ENCODE data around the gene UNC13B.
"Not testable (repeated sequence)": the region's sequence is repeated elsewhere in the genome, so short reads cannot be mapped to it uniquely, and the experiment has no call there.

Gene UNC13B

DNA sequence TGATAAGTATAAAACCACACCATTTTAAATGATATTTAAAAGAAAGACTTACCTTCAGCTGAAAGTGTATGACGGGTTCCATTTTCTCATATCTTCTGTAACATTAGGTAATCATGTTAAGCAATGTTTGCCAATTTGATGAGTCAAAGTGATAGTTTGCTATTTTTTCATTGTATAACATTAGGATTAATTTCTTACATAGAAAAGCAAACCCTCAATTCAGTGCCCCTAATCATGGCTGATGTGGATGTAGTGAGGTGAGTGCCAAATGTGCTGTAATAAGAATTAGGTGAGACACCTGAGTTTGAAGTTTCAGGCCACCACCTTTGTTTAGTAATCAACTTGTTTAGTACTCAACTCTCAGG, 68.0 kb downstream of the UNC13B start:
- no peak overlapping the region for H3K9ac ChIP-seq (ENCODE audit: low read depth, low read length)
- no peaks in the 10 kb centered on the region for H3K36me3 ChIP-seq (ENCODE audit: insufficient read depth, low read length)
- H3K9me3 ChIP-seq (replicated peaks; ENCODE audit: low read length), result no peaks in the 10 kb centered on the region
- no peaks in the 10 kb centered on the region for H3K27me3 ChIP-seq (ENCODE audit: control insufficient read depth, insufficient read depth, low read length)
- H3K4me1 ChIP-seq (ENCODE audit: control insufficient read depth, insufficient read depth, low read length), result no peaks in the 10 kb centered on the region
- no peak overlapping the region for H3K4me2 ChIP-seq (ENCODE audit: low read length)
- H3K4me3 ChIP-seq (ENCODE audit: low read length), result no peak overlapping the region

DNA sequence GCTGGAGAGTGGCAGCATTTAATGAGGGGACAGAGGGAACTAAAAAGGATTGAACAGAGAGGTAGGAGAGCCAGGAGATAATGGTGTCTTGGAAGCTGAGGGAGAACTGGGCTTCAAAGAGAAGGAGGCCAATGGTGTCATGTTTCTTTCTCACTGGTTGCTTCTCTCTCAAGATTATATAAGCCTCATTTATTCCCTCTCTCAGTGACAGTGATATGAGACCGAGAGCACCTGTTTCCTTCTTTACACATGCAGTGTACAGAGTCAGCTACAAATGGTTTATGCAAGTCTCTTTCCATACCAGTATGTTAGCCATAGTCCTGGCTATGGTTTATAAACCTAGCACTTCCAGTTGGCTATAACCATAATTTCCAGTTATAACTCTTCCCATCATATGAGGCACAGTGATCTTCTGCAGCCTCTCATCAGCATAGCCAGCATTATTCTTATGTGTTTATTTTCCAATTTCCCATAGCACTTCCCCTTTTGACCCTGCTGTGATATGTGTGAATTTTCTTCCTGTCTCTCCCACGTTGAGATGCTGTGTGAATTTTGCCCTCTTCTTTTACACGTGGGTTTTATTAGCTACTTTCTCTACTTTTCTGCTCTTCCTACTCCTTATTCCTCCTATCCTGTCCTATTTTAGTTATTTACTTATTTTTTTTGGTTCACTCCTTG, 71.2 kb downstream of the UNC13B start:
- Histone ChIP-seq H3K4me3 (ENCODE audit: low read length) (no peak overlapping the region), H3K27me3 (ENCODE audit: control insufficient read depth, insufficient read depth, low read length) (no peaks in the 10 kb centered on the region), H3K9me3 (replicated peaks; ENCODE audit: low read length) (no peaks in the 10 kb centered on the region), H3K9ac (ENCODE audit: low read depth, low read length) (no peak overlapping the region), H3K4me1 (ENCODE audit: control insufficient read depth, insufficient read depth, low read length) (no peaks in the 10 kb centered on the region), H3K4me2 (ENCODE audit: low read length) (no peak overlapping the region), H3K36me3 (ENCODE audit: insufficient read depth, low read length) (no peaks in the 10 kb centered on the region)

DNA sequence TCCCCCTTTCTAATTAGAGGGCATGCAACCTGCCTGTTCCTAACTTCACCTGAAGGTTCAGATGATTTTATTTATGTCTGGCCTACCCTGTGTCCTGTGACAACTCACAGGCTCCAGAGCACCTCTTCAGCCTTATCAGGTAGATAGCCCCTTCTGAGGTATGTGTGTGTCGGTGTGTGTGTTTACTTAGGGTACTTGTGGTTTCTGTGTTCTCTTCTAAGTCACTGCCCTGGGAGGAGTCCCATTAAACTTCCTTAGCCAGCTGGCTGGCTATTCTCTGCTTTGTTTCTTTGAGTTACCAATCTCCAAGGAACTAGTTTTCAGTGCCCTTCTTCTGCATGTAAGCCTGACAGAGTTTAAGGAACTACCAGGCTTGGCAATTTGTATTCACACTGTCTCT, 74.9 kb downstream of the UNC13B start:
- no peak overlapping the region for H3K9ac ChIP-seq (ENCODE audit: low read depth, low read length)
- H3K36me3 ChIP-seq (ENCODE audit: insufficient read depth, low read length), result no peaks in the 10 kb centered on the region
- no peak overlapping the region for H3K4me3 ChIP-seq (ENCODE audit: low read length)
- H3K4me2 ChIP-seq (ENCODE audit: low read length), result no peak overlapping the region
- no peaks in the 10 kb centered on the region for H3K4me1 ChIP-seq (ENCODE audit: control insufficient read depth, insufficient read depth, low read length)
- H3K27me3 ChIP-seq (ENCODE audit: control insufficient read depth, insufficient read depth, low read length), result no peaks in the 10 kb centered on the region
- H3K9me3 ChIP-seq (replicated peaks; ENCODE audit: low read length), result no peaks in the 10 kb centered on the region

DNA sequence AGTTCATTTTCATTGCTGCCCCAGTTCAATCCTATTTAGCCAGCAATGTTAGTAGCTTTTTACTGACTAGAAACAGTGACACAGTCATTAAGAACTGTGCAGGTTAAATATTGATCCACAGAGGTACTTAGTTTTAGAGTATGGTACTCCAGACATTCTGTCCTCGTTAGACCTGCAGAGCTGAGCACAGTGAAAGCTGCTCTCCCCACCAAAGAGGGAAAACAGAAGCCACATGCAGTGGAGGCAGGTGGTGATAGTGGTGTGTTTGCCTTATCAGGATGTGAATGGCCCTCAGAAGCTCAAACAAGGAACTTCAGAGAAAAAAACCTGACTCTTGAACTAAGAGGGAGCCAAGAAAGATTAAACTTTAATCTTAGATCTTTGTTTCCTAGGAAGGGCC, 75.5 kb downstream of the UNC13B start:
- Histone ChIP-seq H3K4me2 (ENCODE audit: low read length) (no peak overlapping the region), H3K9ac (ENCODE audit: low read depth, low read length) (no peak overlapping the region), H3K27me3 (ENCODE audit: control insufficient read depth, insufficient read depth, low read length) (no peaks in the 10 kb centered on the region), H3K9me3 (replicated peaks; ENCODE audit: low read length) (no peaks in the 10 kb centered on the region), H3K36me3 (ENCODE audit: insufficient read depth, low read length) (no peaks in the 10 kb centered on the region), H3K4me1 (ENCODE audit: control insufficient read depth, insufficient read depth, low read length) (no peaks in the 10 kb centered on the region), H3K4me3 (ENCODE audit: low read length) (no peak overlapping the region)

DNA sequence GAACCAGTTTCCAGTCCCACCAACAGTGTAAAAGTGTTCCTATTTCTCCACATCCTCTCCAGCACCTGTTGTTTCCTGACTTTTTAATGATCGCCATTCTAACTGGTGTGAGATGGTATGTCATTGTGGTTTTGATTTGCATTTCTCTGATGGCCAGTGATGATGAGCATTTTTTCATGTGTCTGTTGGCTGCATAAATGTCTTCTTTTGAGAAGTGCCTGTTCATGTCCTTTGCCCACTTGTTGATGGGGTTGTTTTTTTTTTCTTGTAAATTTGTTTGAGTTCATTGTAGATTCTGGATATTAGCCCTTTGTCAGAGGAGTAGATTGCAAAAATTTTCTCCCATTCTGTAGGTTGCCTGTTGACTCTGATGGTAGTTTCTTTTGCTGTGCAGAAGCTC, 84.1 kb downstream of the UNC13B start:
- not testable (repeated sequence) for H3K9ac ChIP-seq (ENCODE audit: low read depth, low read length); H3K27me3 ChIP-seq (ENCODE audit: control insufficient read depth, insufficient read depth, low read length); H3K9me3 ChIP-seq (replicated peaks; ENCODE audit: low read length); H3K4me3 ChIP-seq (ENCODE audit: low read length); H3K36me3 ChIP-seq (ENCODE audit: insufficient read depth, low read length); H3K4me2 ChIP-seq (ENCODE audit: low read length); H3K4me1 ChIP-seq (ENCODE audit: control insufficient read depth, insufficient read depth, low read length)

DNA sequence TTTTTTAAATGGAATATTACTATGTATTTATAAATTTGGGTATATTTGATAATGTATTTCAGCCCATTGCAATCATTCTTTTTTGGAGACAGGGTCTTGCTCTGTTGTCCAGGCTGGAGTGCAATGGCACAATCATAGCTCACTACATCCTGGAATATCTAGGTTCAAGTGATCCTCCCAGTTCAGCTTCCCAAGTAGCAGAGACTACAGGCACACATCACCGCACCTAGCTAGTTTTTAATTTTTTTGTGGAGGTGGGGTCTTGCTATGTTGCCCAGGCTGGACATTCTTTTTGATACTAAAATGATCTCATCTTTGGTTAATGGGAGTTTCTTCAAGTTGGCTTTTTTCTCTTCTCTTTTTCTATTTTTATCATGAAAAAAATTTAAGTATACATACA, 91.3 kb downstream of the UNC13B start:
- H3K4me2 ChIP-seq (ENCODE audit: low read length), result no peak overlapping the region
- H3K4me3 ChIP-seq (ENCODE audit: low read length), result no peak overlapping the region
- no peaks in the 10 kb centered on the region for H3K27me3 ChIP-seq (ENCODE audit: control insufficient read depth, insufficient read depth, low read length)
- H3K4me1 ChIP-seq (ENCODE audit: control insufficient read depth, insufficient read depth, low read length), result no peaks in the 10 kb centered on the region
- no peaks in the 10 kb centered on the region for H3K9me3 ChIP-seq (replicated peaks; ENCODE audit: low read length)
- H3K36me3 ChIP-seq (ENCODE audit: insufficient read depth, low read length), result no peaks in the 10 kb centered on the region
- H3K9ac ChIP-seq (ENCODE audit: low read depth, low read length), result no peak overlapping the region

DNA sequence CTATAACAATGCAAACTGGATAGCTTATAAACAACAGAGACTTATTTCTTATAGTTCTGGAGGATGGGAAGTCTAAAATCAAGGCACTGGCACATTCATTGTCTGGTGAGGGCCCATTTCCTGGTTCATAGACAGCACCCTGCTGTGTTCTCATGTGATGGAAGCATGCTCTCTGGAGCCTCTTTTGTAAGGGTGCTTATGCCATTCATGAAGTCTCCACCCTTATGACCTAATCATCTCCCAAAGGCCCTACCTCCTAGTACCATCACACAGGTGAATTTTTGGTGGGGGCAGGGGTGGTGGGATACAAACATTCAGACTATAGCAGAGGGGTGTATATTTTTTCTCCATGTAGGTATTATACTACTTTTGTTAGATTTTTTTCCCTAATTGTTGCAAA, 92.4 kb downstream of the UNC13B start:
- H3K9ac ChIP-seq (ENCODE audit: low read depth, low read length), result no peak overlapping the region
- H3K4me2 ChIP-seq (ENCODE audit: low read length), result no peak overlapping the region
- no peak overlapping the region for H3K4me3 ChIP-seq (ENCODE audit: low read length)
- no peaks in the 10 kb centered on the region for H3K36me3 ChIP-seq (ENCODE audit: insufficient read depth, low read length)
- no peaks in the 10 kb centered on the region for H3K4me1 ChIP-seq (ENCODE audit: control insufficient read depth, insufficient read depth, low read length)
- no peaks in the 10 kb centered on the region for H3K9me3 ChIP-seq (replicated peaks; ENCODE audit: low read length)
- no peaks in the 10 kb centered on the region for H3K27me3 ChIP-seq (ENCODE audit: control insufficient read depth, insufficient read depth, low read length)

DNA sequence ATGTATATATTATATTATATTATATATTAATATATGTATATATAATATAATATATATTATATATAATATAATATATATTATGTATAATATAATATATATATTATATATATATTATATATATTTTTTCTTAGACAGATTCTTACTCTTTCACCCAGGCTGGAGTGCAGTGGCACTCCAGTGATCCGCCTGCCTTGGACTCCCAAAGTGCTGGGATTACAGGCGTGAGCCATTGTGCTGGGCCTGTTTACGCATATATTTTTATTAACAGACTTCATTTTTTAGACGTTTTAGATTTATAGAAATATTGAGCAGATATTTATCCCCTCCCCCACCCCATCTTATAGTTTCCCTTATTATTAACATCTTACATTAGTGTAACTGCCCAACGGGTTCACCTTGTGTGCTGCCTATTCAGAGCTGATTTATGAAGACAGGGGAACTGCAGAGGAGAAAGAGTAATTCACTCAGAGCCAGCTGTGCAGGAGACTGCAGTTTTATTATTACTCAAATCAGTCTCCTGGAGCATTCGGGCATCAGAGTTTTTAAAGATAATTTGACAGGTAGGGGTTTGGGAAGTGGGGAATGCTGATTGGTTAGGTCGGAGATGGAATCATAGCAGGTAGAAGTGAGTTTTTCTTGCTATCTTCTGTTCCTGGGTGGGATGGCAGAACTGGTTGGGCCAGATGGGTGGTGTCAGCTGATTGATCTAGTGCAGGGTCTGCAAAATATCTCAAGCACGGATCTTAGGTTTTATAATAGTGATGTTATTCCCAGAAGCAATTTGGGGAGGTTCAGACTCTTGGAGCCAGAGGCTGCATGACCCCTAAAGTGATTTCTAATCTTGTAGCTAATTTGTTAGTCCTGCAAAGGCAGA, 93.4 kb downstream of the UNC13B start:
- no peaks in the 10 kb centered on the region for H3K9me3 ChIP-seq (replicated peaks; ENCODE audit: low read length)
- no peaks in the 10 kb centered on the region for H3K27me3 ChIP-seq (ENCODE audit: control insufficient read depth, insufficient read depth, low read length)
- H3K4me1 ChIP-seq (ENCODE audit: control insufficient read depth, insufficient read depth, low read length), result no peaks in the 10 kb centered on the region
- no peak overlapping the region for H3K4me3 ChIP-seq (ENCODE audit: low read length)
- H3K9ac ChIP-seq (ENCODE audit: low read depth, low read length), result no peak overlapping the region
- no peaks in the 10 kb centered on the region for H3K36me3 ChIP-seq (ENCODE audit: insufficient read depth, low read length)
- no peak overlapping the region for H3K4me2 ChIP-seq (ENCODE audit: low read length)

DNA sequence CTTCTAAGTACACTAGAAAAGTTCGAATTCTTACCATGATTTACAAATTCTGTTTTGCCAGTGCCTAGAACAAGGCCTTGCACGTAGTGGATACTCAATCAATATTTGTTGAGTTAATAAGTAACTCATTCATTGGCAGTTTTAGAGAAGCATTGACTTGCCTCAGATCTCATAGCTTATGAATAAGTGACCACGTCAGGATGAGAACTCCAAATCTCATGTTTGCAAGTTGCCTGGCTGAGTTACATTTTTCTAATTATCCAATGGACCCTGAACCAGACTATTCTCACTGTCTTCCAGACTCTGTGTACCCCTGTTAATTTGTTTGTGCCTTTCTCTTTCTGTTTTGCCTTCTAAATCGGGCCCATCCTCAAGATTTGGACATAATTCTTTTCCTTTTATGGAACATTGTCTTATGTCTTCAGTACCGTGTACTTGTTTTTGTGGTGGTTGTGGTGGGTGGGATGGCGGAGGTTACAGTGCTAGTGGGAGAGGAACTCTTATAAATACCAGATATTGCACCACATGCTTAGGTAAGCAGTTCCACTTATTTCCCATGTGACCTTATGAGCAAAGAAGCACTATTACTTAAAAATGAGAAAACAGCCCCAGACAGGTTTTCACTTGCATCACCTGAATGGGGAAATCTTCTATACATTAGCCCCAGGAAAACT, 96.3 kb downstream of the UNC13B start:
- Histone ChIP-seq H3K4me3 (ENCODE audit: low read length) (no peak overlapping the region), H3K4me2 (ENCODE audit: low read length) (no peak overlapping the region), H3K27me3 (ENCODE audit: control insufficient read depth, insufficient read depth, low read length) (no peaks in the 10 kb centered on the region), H3K9me3 (replicated peaks; ENCODE audit: low read length) (no peaks in the 10 kb centered on the region), H3K9ac (ENCODE audit: low read depth, low read length) (no peak overlapping the region), H3K4me1 (ENCODE audit: control insufficient read depth, insufficient read depth, low read length) (no peaks in the 10 kb centered on the region), H3K36me3 (ENCODE audit: insufficient read depth, low read length) (no peaks in the 10 kb centered on the region)

DNA sequence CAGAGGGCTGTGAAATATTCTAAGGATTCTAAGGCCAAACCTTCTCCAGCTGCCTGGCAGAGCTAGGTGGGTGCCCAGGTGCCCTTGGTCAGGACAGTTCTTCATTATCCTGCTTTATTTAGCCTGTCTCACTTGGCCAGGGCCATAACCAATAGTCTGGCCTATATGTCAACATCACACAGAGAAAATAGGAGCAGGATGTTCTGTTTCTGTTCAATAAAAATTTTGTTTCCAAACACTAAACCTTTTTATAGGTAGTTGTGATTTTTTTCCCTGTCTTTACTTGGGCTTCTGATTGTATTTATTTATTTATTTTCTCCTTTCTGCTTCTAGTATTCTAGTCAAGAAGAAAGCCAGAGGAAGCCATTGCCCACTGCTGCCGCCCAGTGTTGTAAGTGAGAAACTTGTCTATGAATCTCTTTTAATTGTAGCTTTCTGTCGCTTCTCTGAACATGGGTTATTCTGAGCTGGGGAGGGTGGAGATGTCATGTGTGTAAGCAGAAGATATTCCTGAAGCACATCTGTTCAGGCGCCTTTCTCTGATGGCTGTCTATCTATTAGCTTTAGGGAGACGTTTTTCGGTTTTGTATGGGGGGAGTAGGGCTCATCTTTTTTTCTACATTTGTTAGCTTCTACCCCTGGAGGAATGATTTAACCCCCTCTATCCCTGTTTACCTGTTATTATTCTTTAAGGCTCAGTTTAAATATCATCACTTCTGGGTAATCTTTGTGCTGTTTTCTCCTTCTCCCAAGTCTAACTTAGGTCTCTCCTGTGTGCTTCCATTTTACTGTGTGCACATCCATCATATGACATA, 97.1 kb downstream of the UNC13B start:
- Histone ChIP-seq H3K4me1 (ENCODE audit: control insufficient read depth, insufficient read depth, low read length) (no peaks in the 10 kb centered on the region), H3K4me3 (ENCODE audit: low read length) (no peak overlapping the region), H3K9ac (ENCODE audit: low read depth, low read length) (no peak overlapping the region), H3K27me3 (ENCODE audit: control insufficient read depth, insufficient read depth, low read length) (no peaks in the 10 kb centered on the region), H3K9me3 (replicated peaks; ENCODE audit: low read length) (no peaks in the 10 kb centered on the region), H3K4me2 (ENCODE audit: low read length) (no peak overlapping the region), H3K36me3 (ENCODE audit: insufficient read depth, low read length) (no peaks in the 10 kb centered on the region)

DNA sequence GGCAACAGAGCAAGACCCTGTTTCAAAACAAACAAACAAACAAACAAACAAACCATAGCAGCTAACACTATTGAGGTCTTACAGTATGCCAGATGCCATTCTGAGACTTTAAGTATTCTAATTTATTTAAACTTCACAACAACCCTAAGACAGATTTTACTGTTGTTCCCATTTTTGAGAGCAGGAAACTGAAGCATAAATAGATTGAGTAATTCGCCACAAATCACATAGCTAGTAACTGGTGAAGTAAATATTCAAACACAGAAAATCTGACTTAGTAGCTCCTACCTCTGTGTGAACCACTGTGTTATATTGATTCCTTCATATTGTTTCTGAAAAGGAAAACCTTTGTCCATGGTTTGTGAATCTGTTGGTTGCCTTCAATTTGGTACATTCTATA, 98.4 kb downstream of the UNC13B start:
- no peaks in the 10 kb centered on the region for H3K9me3 ChIP-seq (replicated peaks; ENCODE audit: low read length)
- no peaks in the 10 kb centered on the region for H3K27me3 ChIP-seq (ENCODE audit: control insufficient read depth, insufficient read depth, low read length)
- no peak overlapping the region for H3K4me3 ChIP-seq (ENCODE audit: low read length)
- no peak overlapping the region for H3K4me2 ChIP-seq (ENCODE audit: low read length)
- H3K36me3 ChIP-seq (ENCODE audit: insufficient read depth, low read length), result no peaks in the 10 kb centered on the region
- no peaks in the 10 kb centered on the region for H3K4me1 ChIP-seq (ENCODE audit: control insufficient read depth, insufficient read depth, low read length)
- no peak overlapping the region for H3K9ac ChIP-seq (ENCODE audit: low read depth, low read length)
